Smooth muscle cell of the coronary artery (primary cell): Measurements from ENCODE around the gene IDE. TPM values are rescaled to one million over a fixed set of nuclear protein-coding genes. Genes with fewer than 3 reads are reported as not detected.

Experiments
- total RNA-seq: library from RNA; depleted of rRNA; stranded (reverse); fragments of >200 nt; gene quantifications from 2 replicates; pipeline ENCODE4 v1.2.3, GENCODE V29; 2014; ENCODE audit warnings: low replicate concordance

The IDE gene
- 7.8 and 23.5 TPM in 2 replicates for total RNA-seq

DNA sequence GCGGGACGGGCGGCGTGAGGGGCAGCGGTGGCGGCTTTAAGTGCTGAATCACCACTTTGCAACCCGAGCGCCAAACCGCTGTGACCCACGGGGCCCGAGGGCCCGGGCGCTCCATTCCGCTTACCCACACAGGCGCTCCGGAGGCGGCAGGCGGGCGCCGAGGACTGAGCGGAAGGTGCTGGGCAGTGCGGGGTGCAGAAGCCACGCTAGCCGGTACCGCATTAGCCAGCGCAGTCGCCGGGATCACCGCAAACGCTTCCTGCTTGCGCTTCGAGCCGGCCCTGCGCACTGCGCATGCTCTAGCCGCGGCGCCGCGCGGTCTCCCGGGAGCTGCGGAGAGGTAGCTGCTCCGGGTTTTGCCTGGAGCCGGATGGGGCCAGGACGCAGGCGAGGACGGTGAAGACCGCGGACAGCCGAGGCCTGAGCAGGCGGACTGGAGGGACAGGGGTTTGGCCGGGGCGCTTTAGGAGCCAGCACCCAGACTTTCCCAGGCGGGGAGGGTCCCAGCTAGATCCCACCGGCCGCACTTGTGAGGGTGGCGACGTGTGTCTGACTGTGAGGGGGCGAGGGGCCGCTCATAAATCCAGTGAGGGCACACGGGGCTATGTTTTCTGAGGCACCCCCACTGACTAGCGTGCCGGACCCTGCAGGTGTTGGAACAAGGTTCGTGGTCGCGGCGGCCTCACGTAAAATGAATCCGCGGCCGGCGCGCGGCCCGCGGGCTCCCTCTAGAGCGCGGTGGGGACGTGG lies at the start of gene IDE:
IDE (minus strand) TSS at position 296 of the 750 bp plus-strand sequence; CDS start at position 222, 74 bp downstream.

DNA sequence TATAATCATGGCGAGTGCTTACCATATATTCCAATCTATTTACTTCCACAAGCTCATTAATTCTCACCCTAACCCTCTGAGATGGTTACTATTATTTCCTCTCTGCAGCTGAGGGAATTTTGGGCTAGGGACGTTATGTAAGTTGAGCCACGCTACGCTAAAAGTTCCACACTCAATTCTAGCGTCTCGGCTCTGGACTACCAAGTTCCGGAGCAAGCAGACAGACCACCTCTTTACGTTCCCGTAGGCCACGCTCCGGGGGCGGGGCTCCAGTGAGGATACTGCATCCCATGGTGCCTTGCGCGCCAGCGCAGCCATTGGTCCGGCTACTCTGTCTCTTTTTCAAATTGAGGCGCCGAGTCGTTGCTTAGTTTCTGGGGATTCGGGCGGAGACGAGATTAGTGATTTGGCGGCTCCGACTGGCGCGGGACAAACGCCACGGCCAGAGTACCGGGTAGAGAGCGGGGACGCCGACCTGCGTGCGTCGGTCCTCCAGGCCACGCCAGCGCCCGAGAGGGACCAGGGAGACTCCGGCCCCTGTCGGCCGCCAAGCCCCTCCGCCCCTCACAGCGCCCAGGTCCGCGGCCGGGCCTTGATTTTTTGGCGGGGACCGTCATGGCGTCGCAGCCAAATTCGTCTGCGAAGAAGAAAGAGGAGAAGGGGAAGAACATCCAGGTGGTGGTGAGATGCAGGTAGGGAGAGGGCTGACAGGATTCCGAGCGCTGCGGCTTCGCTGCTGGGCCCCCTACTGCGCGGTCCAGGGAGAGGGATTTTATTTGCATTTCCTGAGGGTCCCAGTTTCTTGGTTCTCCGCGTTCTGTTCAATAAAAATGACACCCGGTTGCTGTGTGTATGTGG lies 19.1 kb upstream of the IDE start, which contains the start of gene KIF11:
KIF11 (plus strand) TSS at position 370 of the 858 bp plus-strand sequence; CDS start at position 616, 246 bp downstream.

Other genes with a start within 250 kb of the IDE start
- gene KIF11, start 19.0 kb upstream of the IDE start, total RNA-seq, result 1.2 and 6.5 TPM in 2 replicates
- gene HHEX, start 115.9 kb upstream of the IDE start, total RNA-seq, result under 0.01 and 7.7 TPM in 2 replicates